ENCODE results near the gene WDR82. TPM values are rescaled to one million over a fixed set of nuclear protein-coding genes. Genes with fewer than 3 reads are reported as not detected.

Gene WDR82
- total and polyA plus RNA-seq, 2 of the 8 experiments (the other 6 are each of a cell fraction or from before 2014, with no cell fraction given): 33.5 to 82.7 TPM

DNA sequence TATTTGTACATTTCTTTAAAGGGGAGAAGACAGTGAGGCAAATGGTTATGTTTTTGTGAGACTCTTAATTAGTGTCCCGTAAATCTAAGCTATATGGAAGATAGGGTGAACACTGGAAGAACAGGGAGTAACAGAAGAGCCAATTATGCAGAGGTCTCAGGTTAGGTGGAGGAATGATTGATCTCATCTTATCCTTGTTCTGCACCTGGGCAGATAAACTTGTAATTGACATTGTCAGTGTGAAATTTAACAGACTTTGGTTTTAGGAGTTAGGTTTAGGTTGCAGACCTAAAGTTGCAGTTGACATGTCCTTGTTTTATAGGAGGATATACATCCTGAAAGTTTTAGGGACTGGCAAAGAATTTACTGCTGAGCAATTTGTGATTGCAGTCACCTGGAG is 36.4 kb downstream of the WDR82 start:
- Histone ChIP-seq H3K23ac (ENCODE audit: insufficient read length) (no peak overlapping the region), H4K5ac (ENCODE audit: insufficient read length, low read depth, low read length) (no peak overlapping the region), H4K91ac (replicated peaks; ENCODE audit: insufficient read length, low read length) (no peak overlapping the region), H3K4me1 (replicated peaks in 1 of 4; ENCODE audit: control insufficient read depth in 3 of 4, insufficient read depth in 4 of 4, low read length in 3 of 4) (peaks cover 15 to 41% (median 31%) of the 10 kb centered on the region in 4 experiments), H2BK12ac (ENCODE audit: low read depth, low read length) (no peak overlapping the region), H2BK5ac (ENCODE audit: low read depth, low read length) (no peak overlapping the region), H3K9ac (replicated peaks in 1 of 4; ENCODE audit: extremely low read depth in 1 of 4, low read depth in 3 of 4, low read length in 3 of 4) (no peak overlapping the region), H2BK20ac (ENCODE audit: low read length) (no peak overlapping the region), H3K4me3 (ENCODE audit: extremely low read depth in 1 of 4, insufficient read depth in 2 of 4, low read depth in 3 of 4, low read length in 4 of 4) (no peak overlapping the region), H3K36me3 (ENCODE audit: control insufficient read depth in 2 of 4, insufficient read depth in 4 of 4, low read length in 3 of 4) (no peaks in the 10 kb centered on the region), H3K56ac (replicated peaks; ENCODE audit: insufficient read length, low read depth, low read length) (no peak overlapping the region), H3K79me1 (ENCODE audit: low read depth, low read length) (peaks cover 6% of the 10 kb centered on the region; the same call in 1 of the 2 replicates), H2BK120ac (replicated peaks; ENCODE audit: low read depth, low read length) (no peak overlapping the region), H3K27me3 (replicated peaks in 1 of 4; ENCODE audit: control insufficient read depth in 3 of 4, extremely low read depth in 1 of 4, insufficient read depth in 3 of 4, low read length in 3 of 4) (peaks cover 6 to 36% (median 23%) of the 10 kb centered on the region in 4 experiments; a peak in 6 of 7 replicates), H3K79me2 (ENCODE audit: control insufficient read depth in 1 of 2, insufficient read depth in 2 of 2, low read length in 2 of 2) (peaks cover 0 to 7% of the 10 kb centered on the region in 2 experiments; a peak in 2 of 4 replicates), H3K23me2 (ENCODE audit: low read depth, low read length) (peaks cover 19% of the 10 kb centered on the region), H2BK15ac (ENCODE audit: low read length) (no peak overlapping the region), H3K18ac (ENCODE audit: extremely low read depth, low read length) (no peak overlapping the region), H3K27ac (ENCODE audit: low read depth, low read length) (no peak overlapping the region), H3K14ac (ENCODE audit: insufficient read length) (no peak overlapping the region), H3K4ac (replicated peaks; ENCODE audit: insufficient read length, low read depth, low read length) (no peak overlapping the region), H4K8ac (ENCODE audit: extremely low read depth, insufficient read depth, low read length) (no peak overlapping the region), H4K20me1 (replicated peaks in 1 of 2; ENCODE audit: control insufficient read depth in 1 of 2, insufficient read depth in 2 of 2, low read length in 2 of 2) (peaks cover 0 to 7% of the 10 kb centered on the region in 2 experiments), H2AK5ac (ENCODE audit: low read depth, low read length) (no peak overlapping the region), H3K4me2 (ENCODE audit: insufficient read depth in 1 of 2, low read depth in 2 of 2, low read length in 2 of 2) (no peak overlapping the region), H2AFZ (ENCODE audit: low read length) (no peak overlapping the region), H3K9me3 (ENCODE audit: insufficient read depth in 2 of 2, low read depth in 1 of 2, low read length in 1 of 2) (no peaks in the 10 kb centered on the region)
- WGBS, 2 experiments (ENCODE audit: extremely low coverage in 1 of 2, insufficient coverage in 1 of 2, insufficient read length in 1 of 2, insufficient replicate concordance in 2 of 2, low coverage in 1 of 2, low lambda C conversion rate in 2 of 2, missing lambda C conversion rate in 1 of 2): 82% methylated on average over 1 of the region's 1 CpG; no CpG with 5 or more reads in 1 of the 2 experiments
- ChIA-PET POLR2A (ENCODE audit: partially characterized antibody) (interaction anchor here (0.6 to 6.5 kb wide), 4 partner anchors 10 to 742 kb away, joined by 3 to 69 read pairs (median 3); partner anchors contain the start of gene WDR82), CTCF (ENCODE audit: partially characterized antibody) (interaction anchor here (14.4 to 17.7 kb wide), 2 partner anchors 11 to 24 kb away, joined by 126 to 336 read pairs; partner anchors contain the start of gene TLR9)
- DNase-seq (ENCODE audit: low read depth in 1 of 2, low spot score in 2 of 2) (no peak), FAIRE-seq (no peak)
- TF ChIP-seq, protein P1, sequence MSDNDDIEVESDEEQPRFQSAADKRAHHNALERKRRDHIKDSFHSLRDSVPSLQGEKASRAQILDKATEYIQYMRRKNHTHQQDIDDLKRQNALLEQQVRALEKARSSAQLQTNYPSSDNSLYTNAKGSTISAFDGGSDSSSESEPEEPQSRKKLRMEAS (IDR thresholded peaks at IDR 0.05): no peak
- TF ChIP-seq BCL11A (IDR thresholded peaks at IDR 0.05; ENCODE audit: low read depth in 2 of 2, low read length in 2 of 2) (no peak), SAP30 (IDR thresholded peaks at IDR 0.05; ENCODE audit: insufficient read depth, insufficient replicate concordance, low read length) (no peak), KDM1A (IDR thresholded peaks at IDR 0.05; ENCODE audit: borderline replicate concordance, low read length) (no peak), NRF1 (IDR thresholded peaks at IDR 0.05; ENCODE audit: low read depth, low read length) (no peak), NANOG (IDR thresholded peaks at IDR 0.05; ENCODE audit: insufficient read depth, low read depth, low read length, poor library complexity, severe bottlenecking) (no peak), TAF1 (IDR thresholded peaks at IDR 0.05; ENCODE audit: low read depth, low read length) (no peak), CHD2 (IDR thresholded peaks at IDR 0.05; ENCODE audit: low read length) (no peak), TBP (IDR thresholded peaks at IDR 0.05; ENCODE audit: low read depth, low read length) (no peak), SP4 (IDR thresholded peaks at IDR 0.05; ENCODE audit: low read length) (no peak)
